Measurements from ENCODE around the gene DCANP1.

DNA sequence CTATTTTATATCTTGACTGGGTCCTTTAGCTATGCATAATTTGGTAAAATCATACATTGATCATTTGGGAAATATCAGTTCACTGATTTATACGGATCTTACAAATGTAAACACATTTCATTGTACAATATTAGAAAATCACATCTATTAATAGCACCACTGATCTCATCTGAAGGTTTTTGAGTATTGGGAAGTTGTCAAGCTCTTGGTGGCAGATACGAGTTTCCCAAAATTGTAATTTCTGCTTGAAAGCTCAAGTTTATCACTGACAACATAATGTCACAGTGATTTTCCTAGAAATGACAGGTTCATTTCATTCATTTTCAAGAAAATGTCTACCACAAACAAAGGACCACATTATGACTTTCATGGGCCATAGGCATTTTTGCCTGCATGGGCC, 45.1 kb downstream of the DCANP1 start:
- TF ChIP-seq, protein P1, sequence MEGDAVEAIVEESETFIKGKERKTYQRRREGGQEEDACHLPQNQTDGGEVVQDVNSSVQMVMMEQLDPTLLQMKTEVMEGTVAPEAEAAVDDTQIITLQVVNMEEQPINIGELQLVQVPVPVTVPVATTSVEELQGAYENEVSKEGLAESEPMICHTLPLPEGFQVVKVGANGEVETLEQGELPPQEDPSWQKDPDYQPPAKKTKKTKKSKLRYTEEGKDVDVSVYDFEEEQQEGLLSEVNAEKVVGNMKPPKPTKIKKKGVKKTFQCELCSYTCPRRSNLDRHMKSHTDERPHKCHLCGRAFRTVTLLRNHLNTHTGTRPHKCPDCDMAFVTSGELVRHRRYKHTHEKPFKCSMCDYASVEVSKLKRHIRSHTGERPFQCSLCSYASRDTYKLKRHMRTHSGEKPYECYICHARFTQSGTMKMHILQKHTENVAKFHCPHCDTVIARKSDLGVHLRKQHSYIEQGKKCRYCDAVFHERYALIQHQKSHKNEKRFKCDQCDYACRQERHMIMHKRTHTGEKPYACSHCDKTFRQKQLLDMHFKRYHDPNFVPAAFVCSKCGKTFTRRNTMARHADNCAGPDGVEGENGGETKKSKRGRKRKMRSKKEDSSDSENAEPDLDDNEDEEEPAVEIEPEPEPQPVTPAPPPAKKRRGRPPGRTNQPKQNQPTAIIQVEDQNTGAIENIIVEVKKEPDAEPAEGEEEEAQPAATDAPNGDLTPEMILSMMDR (IDR thresholded peaks at IDR 0.05), result no peak
- TF ChIP-seq EP300 (IDR thresholded peaks at IDR 0.05) (no peak), POLR2A (IDR thresholded peaks at IDR 0.05) (no peak)

Data from ovary (tissue), 3 donors.